Ascending aorta (tissue), 2 donors: Measurements from ENCODE around the gene SERINC2. TPM values are rescaled to one million over a fixed set of nuclear protein-coding genes. Genes with fewer than 3 reads are reported as not detected.

Experiments used
- DNase-seq, 2 donors: peaks; one replicate each; pipeline ENCODE4 v3.0.0-alpha.2; 2019; ENCODE audit warnings: low spot score in 2 of 2
- H3K27ac ChIP-seq, 2 donors: fragments of 200-600 bp; sonication (generic); one replicate each; pipeline ENCODE4 v1.5.1; 2016 to 2017; ENCODE audit warnings: mild to moderate bottlenecking in 1 of 2
- H3K27me3 ChIP-seq: fragments of 200-600 bp; sonication (generic); one replicate; pipeline ENCODE4 v1.5.1; 2017
- H3K36me3 ChIP-seq, 2 donors: fragments of 200-600 bp; sonication (generic); one replicate each; pipeline ENCODE4 v1.5.1; 2016
- H3K4me1 ChIP-seq, 2 donors: fragments of 200-600 bp; sonication (generic); one replicate each; pipeline ENCODE4 v1.5.1; 2016 to 2017; ENCODE audit warnings: mild to moderate bottlenecking in 1 of 2
- H3K4me3 ChIP-seq, 2 donors: fragments of 200-600 bp; sonication (generic); one replicate each; pipeline ENCODE4 v1.5.1; 2016 to 2017; ENCODE audit warnings: mild to moderate bottlenecking in 1 of 2
- H3K9me3 ChIP-seq, 2 donors: fragments of 200-600 bp; sonication (generic); one replicate each; pipeline ENCODE4 v1.5.1; 2016
- intact Hi-C: fragments of 100-400 bp; cut with DNase I; formaldehyde crosslinking; loops from one replicate; pipeline ENCODE4 v1.15.1; 2023
- total RNA-seq: library from RNA; depleted of rRNA; stranded (reverse); fragments of >200 nt; gene quantifications from one replicate; pipeline ENCODE4 v1.1.0, GENCODE V29; 2016
- TF ChIP-seq, protein P1 (sequence below), 3 experiments: fragments of 200-600 bp in 2 of 3; fragments of 450-650 bp in 1 of 3; sonication (generic) in 2 of 3; IDR thresholded peaks; one replicate each; pipeline ENCODE4 v1.5.1; 2016 to 2019; ENCODE audit warnings: antibody characterized with exemption in 3 of 3, mild to moderate bottlenecking in 1 of 3, moderate library complexity in 1 of 3

Gene SERINC2
- total RNA-seq, 1 donor from 2014 or later = 10.7 TPM

- H3K4me3 ChIP-seq = no peak overlapping the region
- H3K27ac ChIP-seq = no peak overlapping the region
- TF ChIP-seq, protein P1, sequence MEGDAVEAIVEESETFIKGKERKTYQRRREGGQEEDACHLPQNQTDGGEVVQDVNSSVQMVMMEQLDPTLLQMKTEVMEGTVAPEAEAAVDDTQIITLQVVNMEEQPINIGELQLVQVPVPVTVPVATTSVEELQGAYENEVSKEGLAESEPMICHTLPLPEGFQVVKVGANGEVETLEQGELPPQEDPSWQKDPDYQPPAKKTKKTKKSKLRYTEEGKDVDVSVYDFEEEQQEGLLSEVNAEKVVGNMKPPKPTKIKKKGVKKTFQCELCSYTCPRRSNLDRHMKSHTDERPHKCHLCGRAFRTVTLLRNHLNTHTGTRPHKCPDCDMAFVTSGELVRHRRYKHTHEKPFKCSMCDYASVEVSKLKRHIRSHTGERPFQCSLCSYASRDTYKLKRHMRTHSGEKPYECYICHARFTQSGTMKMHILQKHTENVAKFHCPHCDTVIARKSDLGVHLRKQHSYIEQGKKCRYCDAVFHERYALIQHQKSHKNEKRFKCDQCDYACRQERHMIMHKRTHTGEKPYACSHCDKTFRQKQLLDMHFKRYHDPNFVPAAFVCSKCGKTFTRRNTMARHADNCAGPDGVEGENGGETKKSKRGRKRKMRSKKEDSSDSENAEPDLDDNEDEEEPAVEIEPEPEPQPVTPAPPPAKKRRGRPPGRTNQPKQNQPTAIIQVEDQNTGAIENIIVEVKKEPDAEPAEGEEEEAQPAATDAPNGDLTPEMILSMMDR (IDR thresholded peaks at IDR 0.05) = no peak
- intact Hi-C loops = loop anchor here (2.0 to 5.0 kb wide), 3 partner anchors 124 to 261 kb away; no protein-coding TSS in a partner anchor
- no peaks in the 10 kb centered on the region for H3K4me1 ChIP-seq
- no peaks in the 10 kb centered on the region for H3K9me3 ChIP-seq
- no peaks in the 10 kb centered on the region for H3K36me3 ChIP-seq
- no peak for DNase-seq
- no peaks in the 10 kb centered on the region for H3K27me3 ChIP-seq
These were observed 10.5 kb downstream of the SERINC2 start for GRCh38 chr1:31423418-31423947.

DNA sequence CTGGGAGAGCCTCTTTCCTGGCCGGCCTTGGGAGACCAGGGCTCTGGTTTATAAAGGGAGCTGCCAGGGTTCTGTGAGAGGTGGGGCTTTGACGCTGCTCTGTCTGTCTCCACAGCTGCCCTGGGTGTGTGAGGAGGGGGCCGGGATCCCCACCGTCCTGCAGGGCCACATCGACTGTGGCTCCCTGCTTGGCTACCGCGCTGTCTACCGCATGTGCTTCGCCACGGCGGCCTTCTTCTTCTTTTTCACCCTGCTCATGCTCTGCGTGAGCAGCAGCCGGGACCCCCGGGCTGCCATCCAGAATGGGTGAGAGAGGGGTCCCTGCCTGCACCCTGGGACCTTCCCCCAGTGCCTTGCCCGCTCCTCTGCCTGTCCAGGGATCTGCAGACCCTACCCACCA, 11.6 kb downstream of the SERINC2 start:
- no peak for DNase-seq
- Histone ChIP-seq H3K36me3 (no peaks in the 10 kb centered on the region), H3K4me1 (no peaks in the 10 kb centered on the region), H3K9me3 (no peaks in the 10 kb centered on the region), H3K4me3 (no peak overlapping the region), H3K27ac (no peak overlapping the region), H3K27me3 (no peaks in the 10 kb centered on the region)
- TF ChIP-seq, protein P1 (IDR thresholded peaks at IDR 0.05) = no peak
- intact Hi-C loops = loop anchor here (5.0 kb wide), 2 partner anchors 123 to 242 kb away; no protein-coding TSS in a partner anchor

GRCh38 chr1:31425301-31426081, 12.5 kb downstream of the SERINC2 start:
- H3K36me3 ChIP-seq = no peaks in the 10 kb centered on the region
- H3K27ac ChIP-seq = no peak overlapping the region
- intact Hi-C loops = no loop called here

GRCh38 chr1:31426249-31426922, 13.4 kb downstream of the SERINC2 start:
- TF ChIP-seq, protein P1 (IDR thresholded peaks at IDR 0.05) = no peak
- H3K36me3 ChIP-seq = no peaks in the 10 kb centered on the region
- H3K27me3 ChIP-seq = no peaks in the 10 kb centered on the region
- H3K4me3 ChIP-seq = no peak overlapping the region
- no peak overlapping the region for H3K27ac ChIP-seq
- intact Hi-C loops = no loop called here
- no peak for DNase-seq
- H3K9me3 ChIP-seq = no peaks in the 10 kb centered on the region
- no peaks in the 10 kb centered on the region for H3K4me1 ChIP-seq

More at GRCh38 chr1:31425301-31426081, 12.5 kb downstream of the SERINC2 start:
- H3K4me3 ChIP-seq = no peak overlapping the region
- no peaks in the 10 kb centered on the region for H3K9me3 ChIP-seq
- no peaks in the 10 kb centered on the region for H3K27me3 ChIP-seq
- DNase-seq = no peak
- TF ChIP-seq, protein P1 (IDR thresholded peaks at IDR 0.05) = no peak
- H3K4me1 ChIP-seq = no peaks in the 10 kb centered on the region

GRCh38 chr1:31427322-31427721, 14.3 kb downstream of the SERINC2 start:
- no peak overlapping the region for H3K27ac ChIP-seq
- intact Hi-C loops = no loop called here

More at GRCh38 chr1:31427322-31427721, 14.3 kb downstream of the SERINC2 start:
- Histone ChIP-seq H3K27me3 (no peaks in the 10 kb centered on the region), H3K36me3 (no peaks in the 10 kb centered on the region), H3K4me1 (no peaks in the 10 kb centered on the region), H3K4me3 (no peak overlapping the region), H3K9me3 (no peaks in the 10 kb centered on the region)
- TF ChIP-seq, protein P1 (IDR thresholded peaks at IDR 0.05) = no peak
- DNase-seq = no peak
